Stomach (tissue), 4 donors: ENCODE measurements around the gene ZSCAN2.

Experiments used
- CTCF ChIP-seq, 7 experiments: fragments of 450-650 bp in 4 of 7; fragments of 200-600 bp in 3 of 7; sonication (generic) in 3 of 7; IDR thresholded peaks; one replicate each; pipeline ENCODE4 v1.5.1; 2016 to 2019; ENCODE audit warnings: antibody characterized with exemption in 7 of 7, control low read depth in 2 of 7, mild to moderate bottlenecking in 1 of 7
- EP300 ChIP-seq: sonication (generic); formaldehyde crosslinking; IDR thresholded peaks from one replicate; pipeline ENCODE4 v1.6.1; 2017; ENCODE audit warnings: antibody characterized with exemption
- POLR2A ChIP-seq, 4 donors: fragments of 450-650 bp; IDR thresholded peaks; one replicate each; pipeline ENCODE4 v1.6.1; 2016; ENCODE audit warnings: antibody characterized with exemption in 4 of 4, control low read depth in 2 of 4, mild to moderate bottlenecking in 1 of 4, moderate library complexity in 1 of 4

- TF ChIP-seq POLR2A (IDR thresholded peaks at IDR 0.05) (no peak), EP300 (no peak), CTCF (IDR thresholded peaks at IDR 0.05) (no peak)
Measured at GRCh38 chr15:84645496-84645895, 44.7 kb downstream of the ZSCAN2 start.
